Measurements from ENCODE around the gene SOD2.

SOD2 gene

GRCh38 chr6:159689001-159689400 lies 4.0 kb downstream of the SOD2 start:
- no peak for TF ChIP-seq CTCF (IDR thresholded peaks at IDR 0.05)

- TF ChIP-seq CTCF (IDR thresholded peaks at IDR 0.05), result no peak
Measured at GRCh38 chr6:159688266-159688905, 4.7 kb downstream of the SOD2 start.

GRCh38 chr6:159687341-159687740 lies 5.7 kb downstream of the SOD2 start:
- no peak for TF ChIP-seq CTCF (IDR thresholded peaks at IDR 0.05)

GRCh38 chr6:159686703-159687102 lies 6.3 kb downstream of the SOD2 start:
- no peak for TF ChIP-seq CTCF (IDR thresholded peaks at IDR 0.05)

- no peak for TF ChIP-seq CTCF (IDR thresholded peaks at IDR 0.05)
Measured at GRCh38 chr6:159686040-159686439, 7.0 kb downstream of the SOD2 start.

- no peak for TF ChIP-seq CTCF (IDR thresholded peaks at IDR 0.05)
Measured at GRCh38 chr6:159684013-159684304, 9.1 kb downstream of the SOD2 start.

- no peak for TF ChIP-seq CTCF (IDR thresholded peaks at IDR 0.05)
Measured at GRCh38 chr6:159682810-159683209, 10.2 kb downstream of the SOD2 start.

GRCh38 chr6:159682295-159682694 lies 10.7 kb downstream of the SOD2 start:
- TF ChIP-seq CTCF (IDR thresholded peaks at IDR 0.05), result no peak
